AG09319 (cell line): ENCODE measurements around the gene TRIM17.

ENCODE experiments used
- DNase-seq: peaks from one replicate; pipeline ENCODE4 v3.0.0-alpha.2; 2010; ENCODE audit warnings: low read depth; ENCODE audit errors: extremely low read depth
- CTCF ChIP-seq: IDR thresholded peaks from 2 replicates; pipeline ENCODE4 v1.5.1; 2011; ENCODE audit warnings: low read depth, mild to moderate bottlenecking, inconsistent platforms, low read length, moderate library complexity

Gene TRIM17

GRCh38 chr1:228462560-228462959, 45.9 kb upstream of the TRIM17 start:
- no peak for TF ChIP-seq CTCF
- DNase-seq: no peak

DNA sequence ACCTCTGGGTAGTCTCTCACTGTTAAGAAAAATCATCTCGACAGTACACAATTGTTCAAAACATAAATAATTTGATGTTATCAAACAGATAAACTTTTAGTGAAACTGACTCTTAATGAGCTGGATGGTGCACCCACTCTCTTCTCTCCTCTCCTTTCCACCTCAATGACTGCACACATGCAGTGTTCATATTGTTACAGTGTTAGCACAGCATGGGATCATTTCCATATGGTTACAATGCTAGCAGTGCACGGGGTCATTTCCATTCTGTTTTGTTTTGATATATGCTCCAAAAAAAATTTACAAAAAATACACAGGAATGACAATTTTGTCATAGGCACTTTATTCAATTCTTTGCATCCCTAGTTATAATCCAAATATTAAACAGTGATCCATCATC, 44.2 kb upstream of the TRIM17 start:
- TF ChIP-seq CTCF: no peak
- no peak for DNase-seq

DNA sequence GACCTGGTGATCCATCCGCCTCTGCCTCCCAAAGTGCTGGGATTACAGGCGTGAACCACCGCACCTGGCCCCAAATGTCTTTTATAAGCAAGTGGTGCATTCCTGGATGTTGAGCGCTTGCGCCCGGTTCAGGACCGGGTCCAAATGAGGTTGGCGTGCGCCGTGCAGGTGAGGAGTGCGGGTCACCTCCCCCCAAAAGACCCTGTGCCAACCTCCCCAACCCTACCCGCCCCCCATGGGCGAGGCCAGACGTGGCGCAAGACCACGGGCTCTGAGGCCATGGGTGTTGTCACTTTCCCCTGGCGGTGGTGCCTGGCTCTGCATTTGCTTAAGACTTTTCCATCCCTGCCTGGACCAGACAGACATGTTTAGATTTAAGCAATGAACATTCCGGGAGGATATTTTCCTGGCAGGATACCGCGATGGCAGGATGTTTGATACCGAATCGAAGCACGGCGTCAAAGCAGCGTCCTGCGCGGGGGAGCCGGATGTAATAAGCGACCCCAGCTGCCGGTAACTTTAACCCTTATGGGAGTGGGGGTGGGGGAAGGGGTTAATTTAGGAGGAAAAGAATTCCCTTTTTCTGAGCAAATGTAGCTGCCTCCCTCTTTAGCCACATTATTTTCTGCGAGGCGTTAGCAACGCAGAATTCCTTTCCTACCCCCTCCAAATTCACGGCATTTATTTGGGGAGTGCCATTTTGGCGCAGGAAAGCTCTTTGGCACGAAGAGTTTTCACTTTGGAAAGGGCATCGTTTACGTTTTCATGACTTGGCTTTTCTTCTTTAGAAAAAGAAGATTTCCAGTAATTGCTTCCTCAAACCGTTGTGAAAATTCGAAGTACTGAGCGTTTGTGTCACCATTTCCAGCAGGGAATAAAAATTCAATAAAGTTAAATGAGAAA, 42.7 kb upstream of the TRIM17 start:
- peak; percentile 54 for DNase-seq
- peak; percentile 78 for TF ChIP-seq CTCF

DNA sequence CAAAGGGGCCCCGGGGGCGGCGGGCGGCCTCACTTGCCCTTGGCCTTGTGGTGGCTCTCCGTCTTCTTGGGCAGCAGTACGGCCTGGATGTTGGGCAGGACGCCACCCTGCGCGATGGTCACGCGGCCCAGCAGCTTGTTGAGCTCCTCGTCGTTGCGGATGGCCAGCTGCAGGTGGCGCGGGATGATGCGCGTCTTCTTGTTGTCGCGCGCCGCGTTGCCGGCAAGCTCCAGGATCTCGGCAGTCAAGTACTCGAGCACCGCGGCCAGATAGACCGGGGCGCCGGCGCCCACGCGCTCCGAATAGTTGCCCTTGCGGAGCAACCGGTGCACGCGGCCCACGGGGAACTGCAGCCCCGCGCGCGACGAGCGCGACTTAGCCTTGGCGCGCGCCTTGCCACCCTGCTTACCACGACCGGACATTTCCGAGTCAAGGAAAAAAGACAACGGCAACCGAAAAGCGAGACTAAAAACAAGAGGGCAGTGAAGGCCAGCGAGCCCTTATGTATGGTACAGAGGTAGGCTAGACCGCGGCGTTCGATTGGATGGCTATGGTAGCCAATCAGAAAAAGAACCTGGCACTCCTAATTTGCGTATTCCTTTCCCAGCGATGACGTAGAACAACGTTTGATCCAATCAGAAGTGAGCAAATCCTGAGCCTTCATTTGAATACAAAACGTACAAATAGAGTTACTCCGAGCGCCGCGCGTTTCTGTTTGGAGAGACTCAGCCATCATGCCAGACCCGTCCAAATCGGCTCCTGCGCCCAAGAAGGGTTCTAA, 40.9 kb upstream of the TRIM17 start:
- peak; percentile 96 for DNase-seq
- peak; percentile 27 for TF ChIP-seq CTCF

DNA sequence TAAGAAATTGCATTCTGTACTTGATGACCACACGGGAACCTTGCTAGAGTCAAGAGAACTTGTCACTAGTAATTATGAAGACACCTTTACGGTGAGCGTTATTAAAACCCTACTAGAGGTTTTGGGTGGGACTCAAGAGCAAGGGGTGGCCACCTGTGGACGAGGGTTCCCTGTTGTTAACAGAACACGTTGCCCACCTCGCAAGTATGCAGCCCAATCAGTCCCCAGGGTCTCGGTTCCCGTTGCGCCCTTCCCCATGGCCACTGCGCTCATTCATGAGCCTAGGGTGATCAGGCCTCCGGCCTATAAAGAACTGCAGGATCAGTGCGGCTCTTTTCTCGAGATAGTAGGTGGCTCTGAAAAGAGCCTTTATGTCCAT, 40.3 kb upstream of the TRIM17 start:
- no peak for DNase-seq
- no peak for TF ChIP-seq CTCF

DNA sequence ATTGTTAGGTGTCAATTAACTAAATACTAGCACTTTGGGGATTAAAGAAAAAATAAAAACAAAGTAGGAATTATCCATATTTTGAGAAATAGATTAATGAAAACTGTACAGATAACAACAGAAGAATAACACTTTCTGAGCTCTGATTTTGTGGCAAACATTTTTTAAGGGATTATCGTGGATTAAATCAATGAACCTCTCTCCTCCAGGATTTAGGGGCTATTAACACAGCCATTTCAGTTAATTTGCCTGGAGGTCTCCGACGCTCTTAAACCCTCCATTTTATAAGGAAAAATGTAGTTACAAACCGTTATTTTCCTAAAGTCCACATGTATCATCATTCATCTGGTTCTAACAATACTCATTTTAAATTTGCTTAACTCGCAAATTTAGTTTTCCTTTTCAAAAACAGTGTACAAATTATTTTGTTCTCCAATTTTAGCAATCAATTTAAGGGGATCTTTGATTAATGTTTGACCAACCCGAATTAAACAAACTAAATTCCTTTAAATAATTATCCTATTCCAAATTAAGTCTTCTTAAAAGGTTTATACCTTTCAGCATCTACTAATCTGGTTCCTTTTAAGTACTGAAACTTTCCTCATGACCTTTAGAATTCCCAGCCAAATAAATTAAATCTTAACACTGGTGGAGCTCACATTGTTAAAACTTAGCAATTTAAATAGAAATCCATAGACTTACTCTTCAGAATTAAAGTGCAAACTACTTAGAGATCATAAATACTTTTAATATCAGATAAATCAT, 39.8 kb upstream of the TRIM17 start:
- no peak for DNase-seq
- no peak for TF ChIP-seq CTCF
